GM10266 (cell line): ENCODE results near the gene YARS1.

Source experiments
- DNase-seq: peaks from one replicate; pipeline ENCODE4 v3.0.0; 2012; ENCODE audit errors: extremely low spot score
- CTCF ChIP-seq: IDR thresholded peaks from 2 replicates; pipeline ENCODE4 v1.5.1; 2012; ENCODE audit warnings: mild to moderate bottlenecking, low read depth; ENCODE audit not compliant: control insufficient read depth, insufficient read depth; ENCODE audit errors: missing control alignments

Gene YARS1

GRCh38 chr1:32759997-32760623, 57.0 kb downstream of the YARS1 start:
- DNase-seq, result no peak
- TF ChIP-seq CTCF, result no peak

GRCh38 chr1:32759521-32759981, 57.6 kb downstream of the YARS1 start:
- DNase-seq, result no peak
- TF ChIP-seq CTCF, result no peak

GRCh38 chr1:32758795-32759430, 58.2 kb downstream of the YARS1 start:
- no peak for TF ChIP-seq CTCF
- DNase-seq, result no peak

GRCh38 chr1:32758177-32758794, 58.9 kb downstream of the YARS1 start:
- DNase-seq, result no peak
- TF ChIP-seq CTCF, result no peak

GRCh38 chr1:32757213-32757895, 59.8 kb downstream of the YARS1 start:
- no peak for DNase-seq
- TF ChIP-seq CTCF, result no peak

- no peak for DNase-seq
- no peak for TF ChIP-seq CTCF
These were observed 61.4 kb downstream of the YARS1 start for GRCh38 chr1:32755810-32756159.
